NT2/D1 (cell line): ENCODE results near the gene NKAIN2.

Experiments used
- SUZ12 ChIP-seq: IDR thresholded peaks from 2 replicates; pipeline ENCODE4 v1.6.1; 2011; ENCODE audit not compliant: insufficient read length, insufficient read depth; ENCODE audit errors: extremely low read depth
- YY1 ChIP-seq: IDR thresholded peaks from 2 replicates; pipeline ENCODE4 v1.6.1; 2011; ENCODE audit not compliant: insufficient read length, insufficient read depth
- ZNF274 ChIP-seq: IDR thresholded peaks from 2 replicates; pipeline ENCODE4 v1.6.1; 2011; ENCODE audit warnings: mild to moderate bottlenecking, low read depth, low read length

DNA sequence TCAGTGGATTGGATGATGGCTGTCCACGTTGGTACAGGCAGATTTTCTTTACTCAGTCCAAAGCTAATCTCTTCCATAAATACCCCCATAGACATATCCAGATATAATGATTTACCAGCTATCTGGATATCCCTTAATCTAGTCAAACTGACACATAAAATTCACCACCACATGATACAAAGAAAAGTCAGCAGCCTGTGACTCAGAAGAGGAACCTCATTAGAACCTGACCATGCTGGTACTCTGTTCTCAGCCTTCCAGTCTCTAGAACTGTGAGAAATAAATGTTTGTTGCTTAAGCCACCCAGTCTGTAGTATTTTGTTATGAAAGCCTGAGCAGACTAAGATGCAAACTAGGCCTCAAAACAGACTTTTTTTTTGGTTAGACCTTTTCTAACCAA lies 727.3 kb downstream of the NKAIN2 start:
- TF ChIP-seq YY1 (no peak), SUZ12 (no peak), ZNF274 (no peak)
